DOHH2 (cell line): ENCODE results near the gene HS6ST1.

Source experiments
- H3F3A ChIP-seq: fragments of 200-600 bp; sonication (generic), shearing (Covaris generic); 2 replicates; pipeline ENCODE4 v1.6.0; 2016; ENCODE audit warnings: antibody characterized with exemption, mild to moderate bottlenecking; ENCODE audit not compliant: control insufficient read depth, insufficient read depth
- H3K27ac ChIP-seq: fragments of 200-600 bp; sonication (generic); 2 replicates; pipeline ENCODE4 v1.5.1; 2014; ENCODE audit warnings: low read depth, mild to moderate bottlenecking, low read length, moderate library complexity
- H3K27me3 ChIP-seq: fragments of 200-600 bp; sonication (generic); 2 replicates; pipeline ENCODE4 v1.6.1; 2014; ENCODE audit warnings: mild to moderate bottlenecking, low read length, mixed read lengths; ENCODE audit not compliant: control insufficient read depth
- H3K36me3 ChIP-seq: fragments of 200-600 bp; sonication (generic); 2 replicates; pipeline ENCODE4 v1.6.1; 2014; ENCODE audit warnings: mild to moderate bottlenecking, low read length, moderate library complexity, mixed read lengths; ENCODE audit not compliant: control insufficient read depth
- H3K4me1 ChIP-seq: fragments of 200-600 bp; sonication (generic); 2 replicates; pipeline ENCODE4 v1.6.1; 2014; ENCODE audit warnings: mild to moderate bottlenecking, low read length, mixed read lengths; ENCODE audit not compliant: control insufficient read depth
- H3K4me2 ChIP-seq: fragments of 200-600 bp; sonication (generic); 2 replicates; pipeline ENCODE4 v1.6.0; 2014; ENCODE audit warnings: mild to moderate bottlenecking, low read length, moderate library complexity
- H3K4me3 ChIP-seq: fragments of 200-600 bp; sonication (generic); 2 replicates; pipeline ENCODE4 v1.5.1; 2014; ENCODE audit warnings: mild to moderate bottlenecking, low read length, mixed read lengths
- H3K79me2 ChIP-seq: fragments of 200-600 bp; sonication (generic); 2 replicates; pipeline ENCODE4 v1.6.1; 2014; ENCODE audit warnings: mild to moderate bottlenecking, low read length, mixed read lengths; ENCODE audit not compliant: control insufficient read depth
- H3K9me2 ChIP-seq: fragments of 200-600 bp; sonication (generic); replicated peaks from 2 replicates; pipeline ENCODE4 v1.6.1; 2014; ENCODE audit warnings: mild to moderate bottlenecking, low read length, mixed read lengths; ENCODE audit not compliant: control insufficient read depth
- H3K9me3 ChIP-seq: fragments of 200-600 bp; sonication (generic); 2 replicates; pipeline ENCODE4 v1.6.1; 2014; ENCODE audit warnings: antibody characterized with exemption, low read length, mixed read lengths; ENCODE audit not compliant: control insufficient read depth, insufficient read depth
- H4K20me1 ChIP-seq: fragments of 200-600 bp; sonication (generic); 2 replicates; pipeline ENCODE4 v1.6.0; 2014; ENCODE audit warnings: low read depth, mild to moderate bottlenecking, antibody characterized with exemption, low read length, moderate library complexity; ENCODE audit not compliant: control insufficient read depth, insufficient read depth
- CTCF ChIP-seq: fragments of 200-600 bp; sonication (generic); IDR thresholded peaks from one replicate; pipeline ENCODE4 v1.5.1; 2014; ENCODE audit warnings: antibody characterized with exemption, mild to moderate bottlenecking, low read depth, low read length; ENCODE audit not compliant: poor library complexity, severe bottlenecking
- EZH2phosphoT487 ChIP-seq: fragments of 200-600 bp; sonication (generic); IDR thresholded peaks from 2 replicates; pipeline ENCODE4 v1.6.1; 2017; ENCODE audit warnings: borderline replicate concordance, mild to moderate bottlenecking, antibody characterized with exemption, low read length, moderate library complexity, mixed read lengths

Gene HS6ST1

GRCh38 chr2:128303911-128304310 lies 14.8 kb downstream of the HS6ST1 start:
- Histone ChIP-seq H3K79me2 (peaks cover 84% of the 10 kb centered on the region), H4K20me1 (peaks cover 39% of the 10 kb centered on the region), H3K4me3 (no peak overlapping the region), H3K4me2 (no peak overlapping the region), H3K9me2 (no peaks in the 10 kb centered on the region), H3K27ac (no peak overlapping the region), H3K9me3 (no peaks in the 10 kb centered on the region), H3K36me3 (no peaks in the 10 kb centered on the region), H3K27me3 (no peaks in the 10 kb centered on the region), H3F3A (no peaks in the 10 kb centered on the region), H3K4me1 (peaks cover 27% of the 10 kb centered on the region)
- no peak for TF ChIP-seq EZH2phosphoT487
- TF ChIP-seq CTCF: no peak

- H3K36me3 ChIP-seq: no peaks in the 10 kb centered on the region
- H3K79me2 ChIP-seq: peaks cover 84% of the 10 kb centered on the region
- H4K20me1 ChIP-seq: peaks cover 37% of the 10 kb centered on the region
- no peak overlapping the region for H3K4me3 ChIP-seq
- TF ChIP-seq CTCF: no peak
- no peak for TF ChIP-seq EZH2phosphoT487
- peaks cover 27% of the 10 kb centered on the region for H3K4me1 ChIP-seq
- no peak overlapping the region for H3K4me2 ChIP-seq
- no peaks in the 10 kb centered on the region for H3K27me3 ChIP-seq
- H3F3A ChIP-seq: no peaks in the 10 kb centered on the region
- no peak overlapping the region for H3K27ac ChIP-seq
- no peaks in the 10 kb centered on the region for H3K9me3 ChIP-seq
- no peaks in the 10 kb centered on the region for H3K9me2 ChIP-seq
Observed at GRCh38 chr2:128303095-128303791, 15.4 kb downstream of the HS6ST1 start.

- Histone ChIP-seq H3K4me3 (no peak overlapping the region), H3K9me2 (no peaks in the 10 kb centered on the region), H3K4me2 (no peak overlapping the region), H3F3A (no peaks in the 10 kb centered on the region), H3K27me3 (no peaks in the 10 kb centered on the region), H3K79me2 (peaks cover 83% of the 10 kb centered on the region), H3K4me1 (peaks cover 27% of the 10 kb centered on the region), H3K9me3 (no peaks in the 10 kb centered on the region), H4K20me1 (peaks cover 33% of the 10 kb centered on the region), H3K36me3 (no peaks in the 10 kb centered on the region), H3K27ac (no peak overlapping the region)
- TF ChIP-seq EZH2phosphoT487 (no peak), CTCF (no peak)
Observed at GRCh38 chr2:128302744-128303067, 16.0 kb downstream of the HS6ST1 start.
